H1 (cell line): ENCODE results near the gene RASGRP4. TPM values are rescaled to one million over a fixed set of nuclear protein-coding genes. Genes with fewer than 3 reads are reported as not detected.
A peak's percentile ranks its signal among the peaks of the same experiment; 100 is the strongest.

Experiments used
- CTCF ChIA-PET: fragments of 300-600 bp; sonication (Branson Sonifier 250); formaldehyde crosslinking; loops from one replicate; lab custom pipeline; 2021; ENCODE audit not compliant: partially characterized antibody; lab: Charles Lee
- POLR2A ChIA-PET: fragments of 300-600 bp; sonication (Branson Sonifier 250); formaldehyde crosslinking; loops from one replicate; lab custom pipeline; 2021; ENCODE audit warnings: inconsistent platforms; ENCODE audit not compliant: partially characterized antibody; lab: Charles Lee
- DNase-seq, 2 experiments: peaks; one replicate each; pipeline versions ENCODE4 v3.0.0 to v3.0.0-alpha.2; 2010 to 2022; ENCODE audit warnings: low spot score in 2 of 2, low read depth in 1 of 2, mixed read lengths in 1 of 2
- FAIRE-seq: peaks from 2 replicates; lab custom pipeline; 2011; peaks lifted over from hg19 to GRCh38; lab: Jason Lieb, UNC
- H2AFZ ChIP-seq: 2 replicates; pipeline ENCODE4 v1.8.1; 2012; ENCODE audit warnings: low read length, inconsistent platforms
- H2AK5ac ChIP-seq: 2 replicates; pipeline ENCODE4 v1.6.1; 2013; ENCODE audit warnings: low read depth, low read length
- H2BK120ac ChIP-seq: replicated peaks from 2 replicates; pipeline ENCODE3; 2013; ENCODE audit warnings: low read depth, low read length, inconsistent platforms
- H2BK12ac ChIP-seq: 2 replicates; pipeline ENCODE4 v1.6.1; 2013; ENCODE audit warnings: low read depth, low read length
- H2BK15ac ChIP-seq: 2 replicates; pipeline ENCODE4 v1.6.1; 2013; ENCODE audit warnings: low read length
- H2BK20ac ChIP-seq: 2 replicates; pipeline ENCODE4 v1.6.1; 2013; ENCODE audit warnings: low read length
- H2BK5ac ChIP-seq: 2 replicates; pipeline ENCODE4 v1.6.1; 2013; ENCODE audit warnings: low read depth, low read length
- H3K14ac ChIP-seq: 2 replicates; pipeline ENCODE4 v1.6.1; 2013; ENCODE audit warnings: inconsistent platforms; ENCODE audit not compliant: insufficient read length
- H3K18ac ChIP-seq: 2 replicates; pipeline ENCODE4 v1.6.1; 2013; ENCODE audit warnings: low read length; ENCODE audit errors: extremely low read depth
- H3K23ac ChIP-seq: 2 replicates; pipeline ENCODE4 v1.6.1; 2013; ENCODE audit warnings: inconsistent platforms; ENCODE audit not compliant: insufficient read length
- H3K23me2 ChIP-seq: 2 replicates; pipeline ENCODE4 v1.6.1; 2013; ENCODE audit warnings: low read depth, low read length
- H3K27ac ChIP-seq: 2 replicates; pipeline ENCODE4 v1.6.1; 2011; ENCODE audit warnings: low read depth, low read length, inconsistent platforms
- H3K27me3 ChIP-seq, 4 experiments: replicated peaks in 1 of 4; 1 replicate in 1 of 4; 2 replicates in 3 of 4; pipeline versions ENCODE4 v1.6.1 to v1.8.1; 2011 to 2013; ENCODE audit warnings: low read length in 3 of 4, mild to moderate bottlenecking in 3 of 4, inconsistent platforms in 2 of 4, mixed read lengths in 2 of 4, moderate library complexity in 1 of 4; ENCODE audit not compliant: control insufficient read depth in 3 of 4, insufficient read depth in 3 of 4; ENCODE audit errors: extremely low read depth in 1 of 4
- H3K36me3 ChIP-seq, 4 experiments: 2 replicates each; pipeline versions ENCODE4 v1.6.1 to v1.8.1; 2011 to 2013; ENCODE audit warnings: mild to moderate bottlenecking in 4 of 4, low read length in 3 of 4, moderate library complexity in 2 of 4, control low read depth in 1 of 4, inconsistent platforms in 1 of 4; ENCODE audit not compliant: insufficient read depth in 4 of 4, control insufficient read depth in 2 of 4
- H3K4ac ChIP-seq: replicated peaks from 2 replicates; pipeline ENCODE3; 2013; ENCODE audit warnings: low read length, low read depth, mixed read lengths, inconsistent platforms; ENCODE audit not compliant: insufficient read length
- H3K4me1 ChIP-seq, 4 experiments: replicated peaks in 1 of 4; 1 replicate in 1 of 4; 2 replicates in 3 of 4; pipeline versions ENCODE4 v1.6.1 to v1.8.1; 2011 to 2013; ENCODE audit warnings: low read length in 3 of 4, inconsistent platforms in 2 of 4, mixed read lengths in 1 of 4; ENCODE audit not compliant: insufficient read depth in 4 of 4, control insufficient read depth in 3 of 4
- H3K4me2 ChIP-seq, 2 experiments: 2 replicates each; pipeline versions ENCODE4 v1.6.1 to v1.8.1; 2011 to 2013; ENCODE audit warnings: low read depth in 2 of 2, low read length in 2 of 2, control low read depth in 1 of 2, inconsistent platforms in 1 of 2, mild to moderate bottlenecking in 1 of 2; ENCODE audit not compliant: insufficient read depth in 1 of 2
- H3K4me3 ChIP-seq, 4 experiments: fragments of 200-600, 300-600 bp in 1 of 4; sonication (generic), shearing (Covaris generic), sonication (Bioruptor Twin) in 1 of 4; 2 replicates each; pipeline versions ENCODE4 v1.5.1 to v1.8.1; 2011 to 2016; ENCODE audit warnings: low read length in 4 of 4, low read depth in 3 of 4, control low read depth in 2 of 4, inconsistent platforms in 2 of 4, mild to moderate bottlenecking in 2 of 4, mixed read lengths in 1 of 4, moderate library complexity in 1 of 4; ENCODE audit not compliant: insufficient read depth in 2 of 4; ENCODE audit errors: extremely low read depth in 1 of 4
- H3K56ac ChIP-seq: replicated peaks from 2 replicates; pipeline ENCODE3; 2013; ENCODE audit warnings: low read depth, mild to moderate bottlenecking, mixed read lengths, low read length, inconsistent platforms; ENCODE audit not compliant: insufficient read length
- H3K79me1 ChIP-seq: 2 replicates; pipeline ENCODE4 v1.6.1; 2013; ENCODE audit warnings: low read depth, low read length, control low read depth
- H3K79me2 ChIP-seq, 2 experiments: 2 replicates each; pipeline versions ENCODE4 v1.6.1 to v1.8.1; 2012 to 2013; ENCODE audit warnings: low read length in 2 of 2, mild to moderate bottlenecking in 2 of 2, inconsistent platforms in 1 of 2; ENCODE audit not compliant: insufficient read depth in 2 of 2, control insufficient read depth in 1 of 2
- H3K9ac ChIP-seq, 4 experiments: replicated peaks in 1 of 4; 1 replicate in 1 of 4; 2 replicates in 3 of 4; pipeline versions ENCODE4 v1.6.1 to v1.8.1; 2011 to 2013; ENCODE audit warnings: low read depth in 3 of 4, low read length in 3 of 4, control low read depth in 2 of 4, mild to moderate bottlenecking in 2 of 4, moderate library complexity in 2 of 4, inconsistent platforms in 1 of 4; ENCODE audit errors: extremely low read depth in 1 of 4
- H3K9me3 ChIP-seq, 2 experiments: 2 replicates each; pipeline versions ENCODE4 v1.6.1 to v1.8.1; 2012 to 2013; ENCODE audit warnings: mild to moderate bottlenecking in 2 of 2, moderate library complexity in 2 of 2, control low read depth in 1 of 2, inconsistent platforms in 1 of 2, low read depth in 1 of 2, low read length in 1 of 2, mixed read lengths in 1 of 2; ENCODE audit not compliant: insufficient read depth in 2 of 2
- H4K20me1 ChIP-seq, 2 experiments: replicated peaks in 1 of 2; 2 replicates each; pipeline versions ENCODE3 to v1.8.1; 2011 to 2013; ENCODE audit warnings: inconsistent platforms in 2 of 2, low read length in 2 of 2, mild to moderate bottlenecking in 1 of 2; ENCODE audit not compliant: insufficient read depth in 2 of 2, control insufficient read depth in 1 of 2
- H4K5ac ChIP-seq: 2 replicates; pipeline ENCODE4 v1.6.1; 2013; ENCODE audit warnings: low read length, low read depth, mixed read lengths, inconsistent platforms; ENCODE audit not compliant: insufficient read length
- H4K8ac ChIP-seq: 2 replicates; pipeline ENCODE4 v1.8.0; 2013; ENCODE audit warnings: mild to moderate bottlenecking, moderate library complexity, low read length, inconsistent platforms; ENCODE audit not compliant: insufficient read depth; ENCODE audit errors: extremely low read depth
- H4K91ac ChIP-seq: replicated peaks from 2 replicates; pipeline ENCODE3; 2013; ENCODE audit warnings: low read length, mixed read lengths, inconsistent platforms; ENCODE audit not compliant: insufficient read length
- CTCF ChIP-seq, 3 experiments: IDR thresholded peaks; 1 replicate in 2 of 3; 2 replicates in 1 of 3; pipeline versions ENCODE4 v1.5.1 to v1.6.1; 2011; ENCODE audit warnings: low read length in 3 of 3, mild to moderate bottlenecking in 3 of 3, inconsistent platforms in 2 of 3, low read depth in 1 of 3, moderate library complexity in 1 of 3; ENCODE audit not compliant: insufficient read depth in 1 of 3; ENCODE audit errors: control extremely low read depth in 1 of 3
- NANOG ChIP-seq: IDR thresholded peaks from 2 replicates; pipeline ENCODE4 v1.6.1; 2011; ENCODE audit warnings: low read length, low read depth, mild to moderate bottlenecking, inconsistent platforms; ENCODE audit not compliant: insufficient read depth, poor library complexity, severe bottlenecking
- RNF2 ChIP-seq: fragments of 200-900, 300-1000 bp; sonication (generic); IDR thresholded peaks from 2 replicates; pipeline ENCODE4 v1.7.1; 2016; ENCODE audit warnings: borderline replicate concordance, low read depth, mild to moderate bottlenecking, antibody characterized with exemption, low read length; ENCODE audit not compliant: poor library complexity, severe bottlenecking; ENCODE audit errors: missing control alignments
- SUZ12 ChIP-seq: fragments of 200-600 bp; sonication (generic); IDR thresholded peaks from 2 replicates; pipeline ENCODE4 v1.6.1; 2012; ENCODE audit warnings: mild to moderate bottlenecking, inconsistent platforms, low read length, moderate library complexity, mixed read lengths
- TAF7 ChIP-seq: optimal IDR thresholded peaks from 2 replicates; pipeline ENCODE3; 2011; ENCODE audit warnings: low read depth, mild to moderate bottlenecking, inconsistent platforms, low read length, moderate library complexity, borderline replicate concordance
- WGBS, 2 experiments: shearing (Covaris generic) in 1 of 2; methylation state at CpG; one replicate each; pipeline versions ENCODE4 v1.1.6 to v1.1.7; 2013 to 2015; ENCODE audit warnings: low lambda C conversion rate in 2 of 2, mixed read lengths in 2 of 2, inconsistent platforms in 1 of 2, low coverage in 1 of 2, missing lambda C conversion rate in 1 of 2; ENCODE audit not compliant: insufficient replicate concordance in 2 of 2, insufficient coverage in 1 of 2, insufficient read length in 1 of 2; ENCODE audit errors: extremely low coverage in 1 of 2, missing lambda C conversion rate in 1 of 2; 5-methylcytosine and 5-hydroxymethylcytosine counted together
- polyA plus RNA-seq, 7 experiments: library from polyadenylated mRNA; depleted of rRNA in 3 of 7; stranded (reverse) in 5 of 7; unstranded in 2 of 7; fragments of >200 nt in 5 of 7; fragments of 200-250 nt in 2 of 7; gene quantifications; 1 replicate in 5 of 7; 2 replicates in 1 of 7; 4 replicates in 1 of 7; pipeline versions ENCODE4 v1.2.1 to v1.2.3, GENCODE V29; 2011 to 2013; ENCODE audit warnings: missing spikeins in 2 of 7, mixed read lengths in 2 of 7
- total RNA-seq: library from RNA; stranded (reverse); fragmentation: NEBNext Ultra II Directional; extraction: Animal tissue kit (Norgen Biotek cat#: 25700); gene quantifications from 2 replicates; pipeline ENCODE4 v1.2.1, GENCODE V29; 2021
- TF ChIP-seq, protein P1 (sequence below): IDR thresholded peaks from 2 replicates; pipeline ENCODE4 v1.6.1; 2012; ENCODE audit warnings: inconsistent platforms

The RASGRP4 gene
- total and polyA plus RNA-seq, 2 of the 8 experiments (the other 6 are each of a cell fraction or from before 2014, with no cell fraction given) = 1.9 to 3.1 TPM

DNA sequence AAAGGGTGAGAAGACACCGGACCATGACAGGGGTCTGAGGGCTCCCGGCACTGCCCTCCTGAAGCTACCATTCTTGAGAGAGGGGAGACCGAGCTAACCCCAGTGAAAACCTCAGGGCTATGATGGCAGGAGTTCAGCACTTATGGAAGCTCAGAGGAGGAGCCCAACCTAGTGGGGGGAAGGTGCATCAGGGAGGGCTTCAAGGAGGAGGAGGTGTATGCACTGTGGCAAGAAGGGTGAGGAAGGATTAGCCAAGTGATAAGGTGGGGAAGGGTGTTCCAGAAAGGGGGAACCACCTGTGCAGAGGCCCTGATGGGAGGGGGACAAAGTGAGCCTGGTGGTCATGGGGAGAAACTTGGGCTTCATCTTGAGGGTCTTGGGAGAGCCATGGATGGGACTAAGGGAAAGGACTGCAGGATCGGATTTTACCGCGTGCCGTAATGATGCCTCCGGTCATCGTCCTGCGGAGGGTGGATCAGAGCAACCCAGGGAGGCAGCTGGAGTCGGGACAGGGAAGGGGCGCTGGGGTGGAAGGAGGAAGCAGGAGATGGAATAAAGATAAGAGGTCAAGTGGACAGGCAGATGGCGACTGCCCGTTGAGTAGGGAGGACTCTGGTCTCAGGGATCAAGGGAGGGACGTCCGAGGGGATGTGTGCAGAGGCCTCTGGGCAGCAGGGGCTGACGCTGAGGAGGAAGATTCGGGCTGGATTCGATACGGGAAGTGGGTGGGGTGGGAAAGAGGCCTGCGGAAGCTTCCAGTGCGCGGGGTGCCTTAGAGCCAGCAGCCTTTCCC lies 65.0 kb downstream of the RASGRP4 start:
- peaks cover 8% of the 10 kb centered on the region; the same call in 1 of the 2 replicates for H3K23me2 ChIP-seq
- peak overlapping the region; percentile 71 to 76 for H3K4me2 ChIP-seq
- H3K18ac ChIP-seq = peak overlapping the region; percentile 19
- no peak overlapping the region for H3K56ac ChIP-seq
- H2BK15ac ChIP-seq = peak overlapping the region; percentile 88; the same call in 1 of the 2 replicates
- H3K27ac ChIP-seq = no peak overlapping the region
- peaks cover 0 to 5% (median 2%) of the 10 kb centered on the region in 4 experiments; a peak in 3 of 7 replicates for H3K4me1 ChIP-seq
- no peak overlapping the region for H4K91ac ChIP-seq
- no peak overlapping the region for H4K5ac ChIP-seq
- no peak overlapping the region for H4K8ac ChIP-seq
- H2BK12ac ChIP-seq = peak overlapping the region; percentile 68; the same call in 1 of the 2 replicates
- no peaks in the 10 kb centered on the region for H3K36me3 ChIP-seq
- no peak overlapping the region for H3K14ac ChIP-seq
- H4K20me1 ChIP-seq = peaks cover 0 to 2% of the 10 kb centered on the region in 2 experiments
- WGBS, 2 experiments = 32% methylated on average over 23 of the region's 23 CpGs; no CpG with 5 or more reads in 1 of the 2 experiments
- no peak overlapping the region for H2BK20ac ChIP-seq
- DNase-seq = no peak
- H3K4me3 ChIP-seq = peak overlapping the region; percentile 57 to 65 (median 62)
- POLR2A ChIA-PET = interaction anchor here (0.9 to 2.8 kb wide), 6 partner anchors 9 to 34 kb away, joined by 3 to 9 read pairs (median 4); partner anchors contain the start of gene PSMD8
- H3K27me3 ChIP-seq = peaks cover 4 to 25% (median 19%) of the 10 kb centered on the region in 4 experiments
- H3K9me3 ChIP-seq = peaks cover 3 to 9% of the 10 kb centered on the region in 2 experiments; a peak in 2 of 4 replicates
- no peak overlapping the region for H2BK120ac ChIP-seq
- peak overlapping the region in 1 of 4 experiments; percentile 25; a peak in 2 of 7 replicates for H3K9ac ChIP-seq
- no peak overlapping the region; the same call in 1 of the 2 replicates for H2AFZ ChIP-seq
- FAIRE-seq = no peak
- CTCF ChIA-PET = interaction anchor here (0.7 to 2.8 kb wide), 9 partner anchors 9 to 219 kb away, joined by 3 to 14 read pairs (median 3); partner anchors contain the start of genes C19orf33, GGN and PSMD8
- no peak overlapping the region for H3K4ac ChIP-seq
- H3K79me1 ChIP-seq = no peaks in the 10 kb centered on the region
- no peaks in the 10 kb centered on the region for H3K79me2 ChIP-seq
- H2AK5ac ChIP-seq = peak overlapping the region; percentile 95; the same call in 1 of the 2 replicates
- no peak overlapping the region; the same call in 1 of the 2 replicates for H2BK5ac ChIP-seq
- no peak overlapping the region for H3K23ac ChIP-seq
- TF ChIP-seq, protein P1, sequence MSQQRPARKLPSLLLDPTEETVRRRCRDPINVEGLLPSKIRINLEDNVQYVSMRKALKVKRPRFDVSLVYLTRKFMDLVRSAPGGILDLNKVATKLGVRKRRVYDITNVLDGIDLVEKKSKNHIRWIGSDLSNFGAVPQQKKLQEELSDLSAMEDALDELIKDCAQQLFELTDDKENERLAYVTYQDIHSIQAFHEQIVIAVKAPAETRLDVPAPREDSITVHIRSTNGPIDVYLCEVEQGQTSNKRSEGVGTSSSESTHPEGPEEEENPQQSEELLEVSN = peak; percentile 13; the same call in 1 of the 2 replicates
- TF ChIP-seq TAF7 (no peak), SUZ12 (peak; percentile 42; the same call in 1 of the 2 replicates), RNF2 (peak; percentile 1), NANOG (no peak), CTCF (IDR thresholded peaks at IDR 0.05; ENCODE audit: control extremely low read depth in 1 of 3, insufficient read depth in 1 of 3, low read depth in 1 of 3, low read length in 3 of 3) (no peak)
